ENCODE measurements around the gene TGFBRAP1. TPM values are rescaled to one million over a fixed set of nuclear protein-coding genes. Genes with fewer than 3 reads are reported as not detected.

Gene TGFBRAP1
- total RNA-seq, 2 donors from 2014 or later = 14.2 to 19.8 TPM

DNA sequence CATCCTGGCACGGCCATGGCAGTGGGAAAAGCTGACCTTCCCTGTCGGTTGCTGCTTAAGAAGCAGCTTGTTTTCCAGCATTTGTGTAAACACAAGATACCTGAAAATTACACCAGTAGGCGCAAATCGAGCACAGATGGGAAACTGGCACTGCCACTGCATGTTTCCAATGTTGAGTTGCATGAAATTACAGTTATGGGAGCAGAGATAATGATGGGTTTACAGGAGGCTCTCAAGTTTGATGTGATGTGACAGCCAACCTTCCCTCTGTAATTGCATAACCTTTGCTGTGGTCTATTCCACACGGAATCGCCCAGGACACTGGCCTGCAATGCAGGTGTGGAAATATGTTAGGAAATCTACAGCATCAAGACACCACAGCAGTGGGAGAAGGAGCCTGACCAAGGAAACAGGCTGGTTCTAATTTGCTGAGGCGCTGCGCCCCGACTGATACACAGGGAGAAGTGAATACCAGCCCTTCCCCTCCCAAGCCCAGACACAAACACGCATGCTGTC is 70.6 kb downstream of the TGFBRAP1 start:
- Histone ChIP-seq H3K9ac (ENCODE audit: low read depth in 2 of 2, low read length in 2 of 2) (no peak overlapping the region), H3K36me3 (no peaks in the 10 kb centered on the region), H3K4me3 (no peak overlapping the region), H3K4me1 (no peaks in the 10 kb centered on the region), H3K27ac (no peak overlapping the region), H3K27me3 (no peaks in the 10 kb centered on the region), H3K9me3 (no peaks in the 10 kb centered on the region)
- TF ChIP-seq, protein P1, sequence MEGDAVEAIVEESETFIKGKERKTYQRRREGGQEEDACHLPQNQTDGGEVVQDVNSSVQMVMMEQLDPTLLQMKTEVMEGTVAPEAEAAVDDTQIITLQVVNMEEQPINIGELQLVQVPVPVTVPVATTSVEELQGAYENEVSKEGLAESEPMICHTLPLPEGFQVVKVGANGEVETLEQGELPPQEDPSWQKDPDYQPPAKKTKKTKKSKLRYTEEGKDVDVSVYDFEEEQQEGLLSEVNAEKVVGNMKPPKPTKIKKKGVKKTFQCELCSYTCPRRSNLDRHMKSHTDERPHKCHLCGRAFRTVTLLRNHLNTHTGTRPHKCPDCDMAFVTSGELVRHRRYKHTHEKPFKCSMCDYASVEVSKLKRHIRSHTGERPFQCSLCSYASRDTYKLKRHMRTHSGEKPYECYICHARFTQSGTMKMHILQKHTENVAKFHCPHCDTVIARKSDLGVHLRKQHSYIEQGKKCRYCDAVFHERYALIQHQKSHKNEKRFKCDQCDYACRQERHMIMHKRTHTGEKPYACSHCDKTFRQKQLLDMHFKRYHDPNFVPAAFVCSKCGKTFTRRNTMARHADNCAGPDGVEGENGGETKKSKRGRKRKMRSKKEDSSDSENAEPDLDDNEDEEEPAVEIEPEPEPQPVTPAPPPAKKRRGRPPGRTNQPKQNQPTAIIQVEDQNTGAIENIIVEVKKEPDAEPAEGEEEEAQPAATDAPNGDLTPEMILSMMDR (IDR thresholded peaks at IDR 0.05) = no peak
- DNase-seq = no peak
- intact Hi-C loops (cut with DNase I) = no loop called here

GRCh38 chr2:105257981-105258380 is 71.6 kb downstream of the TGFBRAP1 start:
- intact Hi-C loops (cut with DNase I) = no loop called here
- Histone ChIP-seq H3K27ac (no peak overlapping the region), H3K36me3 (no peaks in the 10 kb centered on the region), H3K4me1 (no peaks in the 10 kb centered on the region), H3K9ac (ENCODE audit: low read depth in 2 of 2, low read length in 2 of 2) (no peak overlapping the region), H3K4me3 (no peak overlapping the region), H3K9me3 (no peaks in the 10 kb centered on the region), H3K27me3 (no peaks in the 10 kb centered on the region)
- TF ChIP-seq, protein P1 (IDR thresholded peaks at IDR 0.05) = no peak
- DNase-seq = no peak

DNA sequence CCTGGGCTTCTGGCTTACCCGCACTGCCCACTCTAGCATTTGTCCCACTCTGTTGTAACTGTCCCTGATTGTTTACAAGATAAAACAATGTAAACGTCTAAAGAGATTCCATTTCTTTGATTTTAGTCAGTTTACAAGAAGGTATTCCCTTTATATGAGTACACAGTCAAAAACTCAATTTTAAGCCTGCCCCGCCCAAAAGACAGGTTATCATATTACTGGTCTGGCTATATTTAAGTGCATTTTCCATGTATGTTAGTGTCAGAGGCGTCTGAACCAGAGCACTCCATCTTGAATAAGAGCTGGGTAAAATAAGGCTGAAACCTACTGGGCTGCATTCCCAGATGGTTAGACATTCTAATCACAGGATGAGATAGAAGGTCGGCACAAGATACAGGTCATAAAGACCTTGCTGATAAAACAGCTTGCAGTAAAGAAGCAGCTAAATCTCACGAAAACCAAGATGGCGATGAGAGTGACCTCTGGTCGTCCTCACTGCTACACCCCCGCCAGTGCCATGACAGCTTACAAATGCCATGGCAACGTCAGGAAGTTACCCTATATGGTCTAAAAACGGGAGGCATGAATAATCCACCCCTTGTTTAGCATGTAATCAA is 73.0 kb downstream of the TGFBRAP1 start:
- Histone ChIP-seq H3K27ac (no peak overlapping the region), H3K4me1 (no peaks in the 10 kb centered on the region), H3K9ac (ENCODE audit: low read depth in 2 of 2, low read length in 2 of 2) (no peak overlapping the region), H3K4me3 (no peak overlapping the region), H3K9me3 (no peaks in the 10 kb centered on the region), H3K36me3 (no peaks in the 10 kb centered on the region), H3K27me3 (no peaks in the 10 kb centered on the region)
- TF ChIP-seq, protein P1 (IDR thresholded peaks at IDR 0.05) = no peak
- DNase-seq = no peak
- intact Hi-C loops (cut with DNase I) = no loop called here

GRCh38 chr2:105255979-105256378 is 73.6 kb downstream of the TGFBRAP1 start:
- Histone ChIP-seq H3K9me3 (no peaks in the 10 kb centered on the region), H3K27ac (no peak overlapping the region), H3K9ac (ENCODE audit: low read depth in 2 of 2, low read length in 2 of 2) (no peak overlapping the region), H3K36me3 (no peaks in the 10 kb centered on the region), H3K4me1 (no peaks in the 10 kb centered on the region), H3K4me3 (no peak overlapping the region), H3K27me3 (no peaks in the 10 kb centered on the region)
- intact Hi-C loops (cut with DNase I) = no loop called here
- no peak for DNase-seq
- TF ChIP-seq, protein P1 (IDR thresholded peaks at IDR 0.05) = no peak

- Histone ChIP-seq H3K27me3 (no peaks in the 10 kb centered on the region), H3K27ac (no peak overlapping the region), H3K36me3 (no peaks in the 10 kb centered on the region), H3K9me3 (no peaks in the 10 kb centered on the region), H3K4me3 (no peak overlapping the region), H3K9ac (ENCODE audit: low read depth in 2 of 2, low read length in 2 of 2) (no peak overlapping the region), H3K4me1 (no peaks in the 10 kb centered on the region)
- TF ChIP-seq, protein P1 (IDR thresholded peaks at IDR 0.05) = no peak
- no peak for DNase-seq
- intact Hi-C loops (cut with DNase I) = no loop called here
Measured at GRCh38 chr2:105254531-105255210, 74.9 kb downstream of the TGFBRAP1 start.
